Mammary epithelial cell (primary cell): ENCODE data around the gene RASSF8.

Source experiments
- EZH2 ChIP-seq: IDR thresholded peaks from 2 replicates; pipeline ENCODE4 v1.6.1; 2012; ENCODE audit warnings: low read length, inconsistent platforms, borderline replicate concordance
- TF ChIP-seq, protein P1 (sequence below), 2 donors: IDR thresholded peaks in 1 of 2; conservative IDR thresholded peaks in 1 of 2; 2 replicates each; pipeline ENCODE4 v1.5.1; 2011 to 2012; ENCODE audit warnings: inconsistent platforms in 2 of 2, low read length in 2 of 2, mild to moderate bottlenecking in 2 of 2, control low read depth in 1 of 2, low read depth in 1 of 2; ENCODE audit not compliant: insufficient read depth in 1 of 2; ENCODE audit errors: extremely low read depth in 1 of 2

DNA sequence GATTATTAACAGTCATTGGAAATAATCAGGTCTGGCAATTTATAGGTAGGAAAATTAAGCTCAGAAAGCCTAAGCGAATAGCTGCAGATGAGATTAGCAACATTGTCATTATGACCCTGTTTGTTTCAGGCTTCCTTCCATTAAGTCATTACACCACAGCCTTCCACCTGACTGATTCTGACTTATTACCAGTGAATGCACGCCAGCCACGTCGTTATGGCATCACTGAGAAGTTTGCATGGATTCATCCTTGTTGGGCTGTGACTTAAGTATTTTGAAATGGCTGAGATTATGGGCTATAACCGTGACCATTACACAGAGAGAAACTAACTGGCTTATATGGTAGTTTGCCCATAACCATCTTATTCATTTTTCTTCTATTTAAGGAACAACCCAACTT, 18.6 kb downstream of the RASSF8 start:
- TF ChIP-seq, protein P1, sequence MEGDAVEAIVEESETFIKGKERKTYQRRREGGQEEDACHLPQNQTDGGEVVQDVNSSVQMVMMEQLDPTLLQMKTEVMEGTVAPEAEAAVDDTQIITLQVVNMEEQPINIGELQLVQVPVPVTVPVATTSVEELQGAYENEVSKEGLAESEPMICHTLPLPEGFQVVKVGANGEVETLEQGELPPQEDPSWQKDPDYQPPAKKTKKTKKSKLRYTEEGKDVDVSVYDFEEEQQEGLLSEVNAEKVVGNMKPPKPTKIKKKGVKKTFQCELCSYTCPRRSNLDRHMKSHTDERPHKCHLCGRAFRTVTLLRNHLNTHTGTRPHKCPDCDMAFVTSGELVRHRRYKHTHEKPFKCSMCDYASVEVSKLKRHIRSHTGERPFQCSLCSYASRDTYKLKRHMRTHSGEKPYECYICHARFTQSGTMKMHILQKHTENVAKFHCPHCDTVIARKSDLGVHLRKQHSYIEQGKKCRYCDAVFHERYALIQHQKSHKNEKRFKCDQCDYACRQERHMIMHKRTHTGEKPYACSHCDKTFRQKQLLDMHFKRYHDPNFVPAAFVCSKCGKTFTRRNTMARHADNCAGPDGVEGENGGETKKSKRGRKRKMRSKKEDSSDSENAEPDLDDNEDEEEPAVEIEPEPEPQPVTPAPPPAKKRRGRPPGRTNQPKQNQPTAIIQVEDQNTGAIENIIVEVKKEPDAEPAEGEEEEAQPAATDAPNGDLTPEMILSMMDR (conservative IDR thresholded peaks at IDR 0.05 in 1 of 2, IDR thresholded peaks at IDR 0.05 in 1 of 2; ENCODE audit: extremely low read depth in 1 of 2, insufficient read depth in 1 of 2, low read depth in 1 of 2, low read length in 2 of 2): no peak
- no peak for TF ChIP-seq EZH2
